Sciatic nerve (tissue), 2 donors: Measurements from ENCODE around the gene TCP11. TPM values are rescaled to one million over a fixed set of nuclear protein-coding genes. Genes with fewer than 3 reads are reported as not detected.

Source experiments
- ATAC-seq: fragments of 200-7000 bp; cut with Tn5 transposase; one replicate; pipeline ENCODE4 v1.9.1; 2020; ENCODE audit warnings: mild to moderate bottlenecking, moderate library complexity
- DNase-seq: peaks from one replicate; pipeline ENCODE4 v3.0.0-alpha.2; 2020; ENCODE audit warnings: low spot score
- intact Hi-C: fragments of 100-400 bp; cut with DNase I; formaldehyde crosslinking; loops from one replicate; pipeline ENCODE4 v1.14.2; 2022
- total RNA-seq: library from RNA; stranded (reverse); fragmentation: NEBNext Ultra II Directional; extraction: Animal tissue kit (Norgen Biotek cat#: 25700); gene quantifications from one replicate; pipeline ENCODE4 v1.2.1, GENCODE V29; 2021
- donor health status: DM: no; HTN: no; CAD: no.
- donor health status: DM: no; HTN: no; CAD: no.

Gene TCP11
- total RNA-seq, 1 donor from 2014 or later, result not detected

GRCh38 chr6:35174501-35174900, 33.4 kb upstream of the TCP11 start:
- DNase-seq (no peak), ATAC-seq (no peak)
- intact Hi-C loops, result no loop called here

- no peak for ATAC-seq
- intact Hi-C loops, result no loop called here
- no peak for DNase-seq
Measured at GRCh38 chr6:35174088-35174434, 32.9 kb upstream of the TCP11 start.

- ATAC-seq (no peak), DNase-seq (no peak)
- intact Hi-C loops, result no loop called here
Measured at GRCh38 chr6:35173427-35174087, 32.4 kb upstream of the TCP11 start.

- no peak for DNase-seq
- ATAC-seq, result no peak
- intact Hi-C loops, result no loop called here
Measured at GRCh38 chr6:35173044-35173426, 31.9 kb upstream of the TCP11 start.

GRCh38 chr6:35170891-35171290, 29.8 kb upstream of the TCP11 start:
- intact Hi-C loops, result no loop called here
- DNase-seq (no peak), ATAC-seq (no peak)

- ATAC-seq, result no peak
- intact Hi-C loops, result no loop called here
- DNase-seq, result no peak
Measured at GRCh38 chr6:35170166-35170565, 29.0 kb upstream of the TCP11 start.

GRCh38 chr6:35168461-35168861, 27.3 kb upstream of the TCP11 start:
- no peak for DNase-seq
- intact Hi-C loops, result no loop called here
- ATAC-seq, result no peak

- DNase-seq (no peak), ATAC-seq (no peak)
- intact Hi-C loops, result no loop called here
Measured at GRCh38 chr6:35167505-35167904, 26.4 kb upstream of the TCP11 start.

- no peak for ATAC-seq
- DNase-seq, result no peak
- intact Hi-C loops, result no loop called here
Measured at GRCh38 chr6:35166520-35166919, 25.4 kb upstream of the TCP11 start.

- intact Hi-C loops, result no loop called here
- no peak for DNase-seq
- ATAC-seq, result peak; percentile 36
Measured at GRCh38 chr6:35166116-35166515, 25.0 kb upstream of the TCP11 start.

- DNase-seq (no peak), ATAC-seq (no peak)
- intact Hi-C loops, result no loop called here
Measured at GRCh38 chr6:35165630-35166071, 24.5 kb upstream of the TCP11 start.

- ATAC-seq, result no peak
- intact Hi-C loops, result no loop called here
- no peak for DNase-seq
Measured at GRCh38 chr6:35164868-35165267, 23.7 kb upstream of the TCP11 start.

- intact Hi-C loops, result no loop called here
- DNase-seq, result no peak
- no peak for ATAC-seq
Measured at GRCh38 chr6:35164277-35164676, 23.1 kb upstream of the TCP11 start.

- ATAC-seq (no peak), DNase-seq (no peak)
- intact Hi-C loops, result no loop called here
Measured at GRCh38 chr6:35163836-35164235, 22.7 kb upstream of the TCP11 start.

- no peak for DNase-seq
Measured at GRCh38 chr6:35161776-35162607, 20.9 kb upstream of the TCP11 start.

GRCh38 chr6:35161266-35161665, 20.1 kb upstream of the TCP11 start:
- DNase-seq, result no peak
- ATAC-seq, result peak; percentile 41
- intact Hi-C loops, result no loop called here

More at GRCh38 chr6:35161776-35162607, 20.9 kb upstream of the TCP11 start:
- ATAC-seq, result peak; percentile 68
- intact Hi-C loops, result no loop called here

GRCh38 chr6:35160642-35161041, 19.5 kb upstream of the TCP11 start:
- DNase-seq (no peak), ATAC-seq (no peak)
- intact Hi-C loops, result no loop called here

- intact Hi-C loops, result no loop called here
Measured at GRCh38 chr6:35158520-35158919, 17.4 kb upstream of the TCP11 start.

GRCh38 chr6:35154947-35155346, 13.8 kb upstream of the TCP11 start:
- intact Hi-C loops, result no loop called here
- ATAC-seq, result no peak

More at GRCh38 chr6:35158520-35158919, 17.4 kb upstream of the TCP11 start:
- ATAC-seq, result no peak
- no peak for DNase-seq

GRCh38 chr6:35154262-35154661, 13.1 kb upstream of the TCP11 start:
- intact Hi-C loops, result no loop called here

More at GRCh38 chr6:35154947-35155346, 13.8 kb upstream of the TCP11 start:
- DNase-seq, result no peak

More at GRCh38 chr6:35154262-35154661, 13.1 kb upstream of the TCP11 start:
- ATAC-seq (no peak), DNase-seq (no peak)
